H9 (cell line): Measurements from ENCODE around the gene EML1. TPM values are rescaled to one million over a fixed set of nuclear protein-coding genes. Genes with fewer than 3 reads are reported as not detected.

ENCODE experiments used
- DNase-seq: peaks from one replicate; pipeline ENCODE4 v3.0.0-alpha.2; 2017
- H2AFZ ChIP-seq: one replicate; pipeline ENCODE4 v1.6.1; 2013; ENCODE audit warnings: mild to moderate bottlenecking, low read length, control low read depth, moderate library complexity
- H2AK5ac ChIP-seq: 2 replicates; pipeline ENCODE4 v1.6.1; 2013; ENCODE audit warnings: low read length, control low read depth, mixed read lengths; ENCODE audit not compliant: insufficient read length
- H2BK120ac ChIP-seq: one replicate; pipeline ENCODE4 v1.6.1; 2013; ENCODE audit warnings: low read depth, mild to moderate bottlenecking, low read length, control low read depth, inconsistent platforms; ENCODE audit not compliant: poor library complexity, severe bottlenecking
- H2BK12ac ChIP-seq: 2 replicates; pipeline ENCODE4 v1.6.1; 2013; ENCODE audit warnings: low read length, control low read depth, mixed read lengths, low read depth; ENCODE audit not compliant: insufficient read length
- H2BK15ac ChIP-seq: 2 replicates; pipeline ENCODE4 v1.6.1; 2013; ENCODE audit warnings: low read depth, low read length, control low read depth
- H2BK20ac ChIP-seq: one replicate; pipeline ENCODE4 v1.6.1; 2013; ENCODE audit warnings: low read depth, mild to moderate bottlenecking, low read length, control low read depth, inconsistent platforms; ENCODE audit not compliant: poor library complexity, severe bottlenecking
- H2BK5ac ChIP-seq: 2 replicates; pipeline ENCODE4 v1.6.1; 2013; ENCODE audit warnings: low read length, control low read depth, mixed read lengths; ENCODE audit not compliant: insufficient read length
- H3K14ac ChIP-seq: 2 replicates; pipeline ENCODE4 v1.6.1; 2013; ENCODE audit warnings: low read length, control low read depth; ENCODE audit not compliant: insufficient read depth
- H3K18ac ChIP-seq: 2 replicates; pipeline ENCODE4 v1.6.1; 2013; ENCODE audit warnings: low read depth, mild to moderate bottlenecking, mixed read lengths, low read length, control low read depth; ENCODE audit not compliant: insufficient read length
- H3K23ac ChIP-seq: 2 replicates; pipeline ENCODE4 v1.6.1; 2013; ENCODE audit warnings: low read length, control low read depth, mixed read lengths, low read depth; ENCODE audit not compliant: insufficient read length
- H3K23me2 ChIP-seq: 2 replicates; pipeline ENCODE4 v1.6.1; 2013; ENCODE audit warnings: low read depth, mild to moderate bottlenecking, mixed read lengths, low read length, control low read depth; ENCODE audit not compliant: insufficient read length, poor library complexity, severe bottlenecking
- H3K27ac ChIP-seq: 2 replicates; pipeline ENCODE4 v1.5.1; 2013; ENCODE audit warnings: low read length, control low read depth, mixed read lengths, low read depth; ENCODE audit not compliant: insufficient read length
- H3K27me3 ChIP-seq: 2 replicates; pipeline ENCODE4 v1.6.1; 2013; ENCODE audit warnings: low read length, control low read depth, inconsistent platforms; ENCODE audit not compliant: insufficient read depth
- H3K4ac ChIP-seq: 2 replicates; pipeline ENCODE4 v1.6.1; 2013; ENCODE audit warnings: low read depth, mild to moderate bottlenecking, control low read depth, inconsistent platforms, low read length, moderate library complexity
- H3K4me1 ChIP-seq: 2 replicates; pipeline ENCODE4 v1.6.1; 2013; ENCODE audit warnings: low read length, control low read depth, inconsistent platforms; ENCODE audit not compliant: insufficient read depth
- H3K4me2 ChIP-seq: 2 replicates; pipeline ENCODE4 v1.6.1; 2013; ENCODE audit warnings: low read length, control low read depth, mixed read lengths; ENCODE audit not compliant: insufficient read length, insufficient read depth
- H3K56ac ChIP-seq: 2 replicates; pipeline ENCODE4 v1.6.1; 2013; ENCODE audit warnings: low read depth, mild to moderate bottlenecking, mixed read lengths, low read length, control low read depth; ENCODE audit not compliant: insufficient read length
- H3K79me1 ChIP-seq: 2 replicates; pipeline ENCODE4 v1.6.1; 2013; ENCODE audit warnings: low read depth, mild to moderate bottlenecking, moderate library complexity, low read length, control low read depth, inconsistent platforms; ENCODE audit not compliant: insufficient read depth, poor library complexity, severe bottlenecking
- H3K79me2 ChIP-seq: 2 replicates; pipeline ENCODE4 v1.6.1; 2013; ENCODE audit warnings: low read length, control low read depth, inconsistent platforms; ENCODE audit not compliant: insufficient read depth
- H3K9ac ChIP-seq: 2 replicates; pipeline ENCODE4 v1.6.1; 2013; ENCODE audit warnings: low read length, control low read depth, mixed read lengths; ENCODE audit not compliant: insufficient read length; ENCODE audit errors: extremely low read depth
- H3K9me3 ChIP-seq: one replicate; pipeline ENCODE4 v1.6.1; 2013; ENCODE audit warnings: low read depth, low read length, inconsistent platforms; ENCODE audit not compliant: control insufficient read depth
- H3T11ph ChIP-seq: one replicate; pipeline ENCODE4 v1.6.1; 2013; ENCODE audit warnings: mild to moderate bottlenecking, low read length, control low read depth, inconsistent platforms
- H4K20me1 ChIP-seq: one replicate; pipeline ENCODE4 v1.6.1; 2013; ENCODE audit not compliant: control insufficient read depth, insufficient read length, insufficient read depth
- H4K5ac ChIP-seq: 2 replicates; pipeline ENCODE4 v1.6.1; 2013; ENCODE audit warnings: low read depth, mild to moderate bottlenecking, mixed read lengths, low read length, control low read depth; ENCODE audit not compliant: insufficient read length
- H4K8ac ChIP-seq: replicated peaks from 2 replicates; pipeline ENCODE4 v1.6.1; 2013; ENCODE audit warnings: low read length, control low read depth, mixed read lengths, low read depth; ENCODE audit not compliant: insufficient read length
- H4K91ac ChIP-seq: 2 replicates; pipeline ENCODE4 v1.6.1; 2013; ENCODE audit warnings: low read depth, mild to moderate bottlenecking, moderate library complexity, mixed read lengths, low read length, control low read depth; ENCODE audit not compliant: insufficient read length
- H3K27ac Mint-ChIP-seq, 3 experiments: 2 replicates in 2 of 3; 3 replicates in 1 of 3; pipeline ENCODE4 v1.8.0; 2020 to 2021; ENCODE audit warnings: mixed read lengths in 3 of 3, mild to moderate bottlenecking in 1 of 3, moderate library complexity in 1 of 3
- H3K27me3 Mint-ChIP-seq: 2 replicates; pipeline ENCODE4 v1.8.0; 2021; ENCODE audit warnings: low read depth, mild to moderate bottlenecking, moderate library complexity, mixed read lengths
- H3K36me3 Mint-ChIP-seq, 3 experiments: 2 replicates in 2 of 3; 3 replicates in 1 of 3; pipeline ENCODE4 v1.8.0; 2020 to 2021; ENCODE audit warnings: low read depth in 3 of 3, mixed read lengths in 3 of 3; ENCODE audit not compliant: insufficient read depth in 1 of 3
- H3K4me1 Mint-ChIP-seq, 2 experiments: 2 replicates each; pipeline ENCODE4 v1.8.0; 2020; ENCODE audit warnings: mixed read lengths in 2 of 2
- H3K4me3 Mint-ChIP-seq, 2 experiments: 2 replicates in 1 of 2; 3 replicates in 1 of 2; pipeline ENCODE4 v1.8.0; 2020 to 2021; ENCODE audit warnings: mild to moderate bottlenecking in 2 of 2, mixed read lengths in 2 of 2, moderate library complexity in 1 of 2
- H3K9me3 Mint-ChIP-seq, 2 experiments: 2 replicates in 1 of 2; 3 replicates in 1 of 2; pipeline ENCODE4 v1.8.0; 2020; ENCODE audit warnings: mild to moderate bottlenecking in 2 of 2, mixed read lengths in 2 of 2, moderate library complexity in 1 of 2
- CTCF ChIP-seq: fragments of 200-600 bp; sonication (generic); conservative IDR thresholded peaks from 3 replicates; pipeline ENCODE4 v1.8.0; 2021; ENCODE audit warnings: antibody characterized with exemption, mild to moderate bottlenecking
- WGBS: extraction: QIAGEN DNeasy Blood & Tissue Kit; methylation state at CpG from one replicate; pipeline ENCODE4 v1.1.7; 2013; ENCODE audit warnings: missing lambda C conversion rate, low lambda C conversion rate, mixed read lengths; ENCODE audit not compliant: insufficient read length; ENCODE audit errors: extremely low coverage; 5-methylcytosine and 5-hydroxymethylcytosine counted together
- total RNA-seq: library from RNA; stranded (reverse); gene quantifications from 2 replicates; pipeline ENCODE4 v1.2.1, GENCODE V29; 2021

EML1 gene
- total RNA-seq, 1 experiment from 2014 or later, result 16.7 TPM

GRCh38 chr14:99938896-99939295 is 145.7 kb downstream of the EML1 start:
- no peak overlapping the region for H3K4me2 ChIP-seq
- no peak overlapping the region for H3K9ac ChIP-seq
- H2BK12ac ChIP-seq, result no peak overlapping the region
- Mint-ChIP-seq H3K36me3 (peaks cover 0 to 2% (median 0%) of the 10 kb centered on the region in 3 experiments; a peak in 4 of 7 replicates), H3K27ac (peak overlapping the region in 1 of 3 experiments; percentile 31; a peak in 2 of 7 replicates), H3K9me3 (no peaks in the 10 kb centered on the region), H3K4me1 (peaks cover 6 to 10% of the 10 kb centered on the region in 2 experiments; a peak in 3 of 4 replicates), H3K4me3 (no peak overlapping the region), H3K27me3 (no peaks in the 10 kb centered on the region)
- H2BK15ac ChIP-seq, result no peak overlapping the region
- H2BK5ac ChIP-seq, result no peak overlapping the region
- H3K56ac ChIP-seq, result no peak overlapping the region
- no peak overlapping the region for H4K91ac ChIP-seq
- no peak overlapping the region for H2BK120ac ChIP-seq
- no peak overlapping the region for H2BK20ac ChIP-seq
- no peak overlapping the region for H4K8ac ChIP-seq
- H3T11ph ChIP-seq, result no peak overlapping the region
- no peak overlapping the region for H3K23ac ChIP-seq
- no peak for TF ChIP-seq CTCF
- H4K5ac ChIP-seq, result no peak overlapping the region
- no peaks in the 10 kb centered on the region for H3K23me2 ChIP-seq
- H3K27me3 ChIP-seq, result no peaks in the 10 kb centered on the region
- no peaks in the 10 kb centered on the region for H3K4me1 ChIP-seq
- no peak overlapping the region for H3K27ac ChIP-seq
- no peak overlapping the region for H3K4ac ChIP-seq
- H3K14ac ChIP-seq, result no peak overlapping the region
- H3K79me1 ChIP-seq, result no peaks in the 10 kb centered on the region
- H3K9me3 ChIP-seq, result no peaks in the 10 kb centered on the region
- H4K20me1 ChIP-seq, result no peaks in the 10 kb centered on the region
- no peak overlapping the region for H2AK5ac ChIP-seq
- no peak overlapping the region for H2AFZ ChIP-seq
- no peak overlapping the region for H3K18ac ChIP-seq
- H3K79me2 ChIP-seq, result no peaks in the 10 kb centered on the region
- no peak for DNase-seq
- WGBS, result no CpG with 5 or more reads among the region's 15 CpGs
